HepG2 (cell line): ENCODE data around the gene TOMM40L. TPM values are rescaled to one million over a fixed set of nuclear protein-coding genes. Genes with fewer than 3 reads are reported as not detected.
A peak's percentile ranks its signal among the peaks of the same experiment; 100 is the strongest.

Source experiments
- ARHGAP35 ChIP-seq: sonication (generic); formaldehyde crosslinking; IDR thresholded peaks from 2 replicates; pipeline ENCODE4 v1.9.0; 2022; ENCODE audit warnings: mild to moderate bottlenecking, inconsistent platforms, moderate library complexity, missing genetic modification reagents, borderline replicate concordance
- ATF1 ChIP-seq: IDR thresholded peaks from 2 replicates; pipeline ENCODE4 v1.6.1; 2016; ENCODE audit warnings: mild to moderate bottlenecking, control low read depth
- BHLHE40 ChIP-seq: IDR thresholded peaks from 2 replicates; pipeline ENCODE4 v1.6.1; 2011; ENCODE audit warnings: low read length, improper control_type of control experiment
- CCAR2 ChIP-seq: fragments of 200-400 bp; formaldehyde crosslinking; optimal IDR thresholded peaks from 2 replicates; pipeline ENCODE3; 2018; ENCODE audit warnings: low read depth, mild to moderate bottlenecking, low read length, moderate library complexity
- CHD4 ChIP-seq: fragments of 200-600 bp; sonication (generic); IDR thresholded peaks from 2 replicates; pipeline ENCODE4 v1.7.0; 2017; ENCODE audit warnings: mild to moderate bottlenecking, low read length, borderline replicate concordance
- DR1 ChIP-seq: sonication (generic); formaldehyde crosslinking; IDR thresholded peaks from 2 replicates; pipeline ENCODE4 v1.8.0; 2021; ENCODE audit warnings: mild to moderate bottlenecking, missing genetic modification reagents, inconsistent platforms
- ELF4 ChIP-seq: sonication (generic); formaldehyde crosslinking; IDR thresholded peaks from 2 replicates; pipeline ENCODE4 v1.5.0; 2020; ENCODE audit warnings: missing genetic modification reagents, mild to moderate bottlenecking, moderate library complexity, borderline replicate concordance
- GATAD1 ChIP-seq: IDR thresholded peaks from 2 replicates; pipeline ENCODE4 v1.6.1; 2016; ENCODE audit warnings: missing genetic modification reagents, missing compliant biosample characterization
- GLMP ChIP-seq: sonication (generic); formaldehyde crosslinking; IDR thresholded peaks from 2 replicates; pipeline ENCODE4 v1.9.0; 2021; ENCODE audit warnings: missing genetic modification reagents, mild to moderate bottlenecking, borderline replicate concordance
- GTF2F1 ChIP-seq: fragments of 150-350 bp; IDR thresholded peaks from 2 replicates; pipeline ENCODE4 v1.6.1; 2014; ENCODE audit warnings: low read length
- HOXD1 ChIP-seq: sonication (generic); formaldehyde crosslinking; IDR thresholded peaks from 2 replicates; pipeline ENCODE4 v1.5.0; 2020; ENCODE audit warnings: missing genetic modification reagents
- PBX2 ChIP-seq: IDR thresholded peaks from 2 replicates; pipeline ENCODE4 v1.6.1; 2016; ENCODE audit warnings: control low read depth
- PCBP1 ChIP-seq: fragments of 200-400 bp; formaldehyde crosslinking; IDR thresholded peaks from 2 replicates; pipeline ENCODE4 v1.6.1; 2017; ENCODE audit warnings: mild to moderate bottlenecking, low read depth, low read length, borderline replicate concordance
- PHF5A ChIP-seq: IDR thresholded peaks from one replicate; pipeline ENCODE4 v1.6.1; 2018; ENCODE audit warnings: low read depth, missing genetic modification reagents; ENCODE audit not compliant: unreplicated experiment
- SPEN ChIP-seq: sonication (generic); formaldehyde crosslinking; IDR thresholded peaks from 2 replicates; pipeline ENCODE4 v1.5.1; 2020; ENCODE audit warnings: low read depth, mild to moderate bottlenecking, missing genetic modification reagents
- TEF ChIP-seq: sonication (generic); formaldehyde crosslinking; IDR thresholded peaks from 2 replicates; pipeline ENCODE4 v1.5.0; 2020; ENCODE audit warnings: missing genetic modification reagents
- TRAFD1 ChIP-seq: sonication (generic); formaldehyde crosslinking; IDR thresholded peaks from 2 replicates; pipeline ENCODE4 v1.5.1; 2020; ENCODE audit warnings: missing genetic modification reagents, mild to moderate bottlenecking, borderline replicate concordance
- ZNF552 ChIP-seq: sonication (generic); formaldehyde crosslinking; IDR thresholded peaks from 2 replicates; pipeline ENCODE4 v1.9.0; 2022; ENCODE audit warnings: missing genetic modification reagents, mild to moderate bottlenecking, borderline replicate concordance
- ZNF672 ChIP-seq: sonication (generic); formaldehyde crosslinking; IDR thresholded peaks from 2 replicates; pipeline ENCODE4 v1.8.1; 2022; ENCODE audit warnings: missing genetic modification reagents
- ZNF841 ChIP-seq: sonication (generic); formaldehyde crosslinking; IDR thresholded peaks from 2 replicates; pipeline ENCODE4 v1.8.1; 2023; ENCODE audit warnings: missing genetic modification reagents, borderline replicate concordance
- polyA plus RNA-seq, 8 experiments: library from polyadenylated mRNA; depleted of rRNA in 3 of 8; stranded (reverse) in 7 of 8; unstranded in 1 of 8; fragments of >200 nt; fragmentation: Illumina TruSeq in 4 of 8; extraction: Trizol in 4 of 8; gene quantifications; 2 replicates each; pipeline versions ENCODE4 v1.2.1 to v1.2.3, GENCODE V29; 2011 to 2016; ENCODE audit warnings: low read depth in 4 of 8, missing spikeins in 1 of 8, mixed read lengths in 1 of 8; ENCODE audit not compliant: insufficient read depth in 1 of 8
- total RNA-seq, 5 experiments: library from RNA; depleted of rRNA; stranded (reverse); fragments of >200 nt; fragmentation: Illumina TruSeq; extraction: Trizol; gene quantifications; 2 replicates each; pipeline ENCODE4 v1.2.3, GENCODE V29; 2016; ENCODE audit warnings: low read depth in 1 of 5
- TF ChIP-seq, protein P1 (sequence below): IDR thresholded peaks from 2 replicates; pipeline ENCODE4 v1.6.1; 2016; ENCODE audit warnings: mild to moderate bottlenecking, missing biosample characterization, missing genetic modification reagents
- TF ChIP-seq, protein P2 (sequence below): sonication (generic); formaldehyde crosslinking; IDR thresholded peaks from 2 replicates; pipeline ENCODE4 v1.9.0; 2021; ENCODE audit warnings: missing genetic modification reagents, borderline replicate concordance
- TF ChIP-seq, protein P3 (sequence below): sonication (generic); formaldehyde crosslinking; IDR thresholded peaks from 2 replicates; pipeline ENCODE4 v1.4.0; 2020; ENCODE audit warnings: missing genetic modification reagents
- TF ChIP-seq, protein P4 (sequence below): sonication (generic); formaldehyde crosslinking; IDR thresholded peaks from 2 replicates; pipeline ENCODE4 v1.4.0; 2020; ENCODE audit warnings: mild to moderate bottlenecking, missing genetic modification reagents

The TOMM40L gene
- total and polyA plus RNA-seq, 2 of the 13 experiments (the other 11 are each of a cell fraction or from before 2014, with no cell fraction given) = 14.1 to 26.2 TPM

DNA sequence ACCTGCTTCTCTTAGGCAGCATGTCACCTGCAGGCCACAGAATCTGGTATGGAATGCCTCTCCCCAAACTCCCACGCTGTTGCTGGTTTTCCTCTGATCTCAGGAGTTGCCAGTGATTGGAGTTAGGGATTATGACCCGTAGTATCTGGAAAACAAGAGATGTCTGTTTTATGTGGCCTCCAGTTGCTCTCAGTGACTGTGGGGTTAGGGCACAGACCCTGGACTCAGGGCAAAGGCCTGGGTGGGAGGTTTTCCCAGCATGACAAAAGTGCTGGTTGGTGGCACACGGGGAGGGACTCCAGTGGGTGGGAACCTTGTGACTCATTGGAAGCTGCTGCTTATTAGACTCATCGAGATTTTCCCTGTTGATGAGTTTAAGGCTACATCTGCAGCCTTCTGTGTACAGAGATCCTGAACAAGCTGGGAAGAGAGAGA lies 12.2 kb downstream of the TOMM40L start, which contains the start of gene NR1I3 (continued):
- TF ChIP-seq ATF1 = no peak
- no peak for TF ChIP-seq GLMP (CRISPR knock-in tag)
- no peak for TF ChIP-seq TRAFD1 (CRISPR knock-in tag)
- no peak for TF ChIP-seq ZNF552
- TF ChIP-seq, protein P1, sequence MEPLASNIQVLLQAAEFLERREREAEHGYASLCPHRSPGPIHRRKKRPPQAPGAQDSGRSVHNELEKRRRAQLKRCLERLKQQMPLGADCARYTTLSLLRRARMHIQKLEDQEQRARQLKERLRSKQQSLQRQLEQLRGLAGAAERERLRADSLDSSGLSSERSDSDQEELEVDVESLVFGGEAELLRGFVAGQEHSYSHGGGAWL = no peak
- no peak for TF ChIP-seq ZNF672 (CRISPR knock-in tag)
- no peak for TF ChIP-seq ARHGAP35 (CRISPR knock-in tag)
- TF ChIP-seq, protein P2, sequence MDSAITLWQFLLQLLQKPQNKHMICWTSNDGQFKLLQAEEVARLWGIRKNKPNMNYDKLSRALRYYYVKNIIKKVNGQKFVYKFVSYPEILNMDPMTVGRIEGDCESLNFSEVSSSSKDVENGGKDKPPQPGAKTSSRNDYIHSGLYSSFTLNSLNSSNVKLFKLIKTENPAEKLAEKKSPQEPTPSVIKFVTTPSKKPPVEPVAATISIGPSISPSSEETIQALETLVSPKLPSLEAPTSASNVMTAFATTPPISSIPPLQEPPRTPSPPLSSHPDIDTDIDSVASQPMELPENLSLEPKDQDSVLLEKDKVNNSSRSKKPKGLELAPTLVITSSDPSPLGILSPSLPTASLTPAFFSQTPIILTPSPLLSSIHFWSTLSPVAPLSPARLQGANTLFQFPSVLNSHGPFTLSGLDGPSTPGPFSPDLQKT (CRISPR knock-in tag) = no peak
- 0 out of 2 replicates have a peak, but pooled peaks have one; percentile 6 for TF ChIP-seq ZNF841 (CRISPR knock-in tag)
- no peak for TF ChIP-seq CHD4
- TF ChIP-seq CCAR2 = no peak
- no peak for TF ChIP-seq HOXD1 (CRISPR knock-in tag)
- TF ChIP-seq, protein P3, sequence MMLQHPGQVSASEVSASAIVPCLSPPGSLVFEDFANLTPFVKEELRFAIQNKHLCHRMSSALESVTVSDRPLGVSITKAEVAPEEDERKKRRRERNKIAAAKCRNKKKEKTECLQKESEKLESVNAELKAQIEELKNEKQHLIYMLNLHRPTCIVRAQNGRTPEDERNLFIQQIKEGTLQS (CRISPR knock-in tag) = no peak
- TF ChIP-seq BHLHE40 = no peak
- TF ChIP-seq DR1 (CRISPR knock-in tag) = no peak
- no peak for TF ChIP-seq PCBP1
- TF ChIP-seq GATAD1 = no peak
- peak; percentile 87; the same call in 1 of the 2 replicates for TF ChIP-seq SPEN (CRISPR knock-in tag)
- TF ChIP-seq TEF (CRISPR knock-in tag) = no peak
- no peak for TF ChIP-seq GTF2F1
- TF ChIP-seq PBX2 (CRISPR knock-in tag) = no peak
- TF ChIP-seq PHF5A (CRISPR knock-in tag) = peak; percentile 40
- no peak for TF ChIP-seq ELF4 (CRISPR knock-in tag)
- TF ChIP-seq, protein P4, sequence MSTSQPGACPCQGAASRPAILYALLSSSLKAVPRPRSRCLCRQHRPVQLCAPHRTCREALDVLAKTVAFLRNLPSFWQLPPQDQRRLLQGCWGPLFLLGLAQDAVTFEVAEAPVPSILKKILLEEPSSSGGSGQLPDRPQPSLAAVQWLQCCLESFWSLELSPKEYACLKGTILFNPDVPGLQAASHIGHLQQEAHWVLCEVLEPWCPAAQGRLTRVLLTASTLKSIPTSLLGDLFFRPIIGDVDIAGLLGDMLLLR (CRISPR knock-in tag) = no peak
